ENCODE data around the gene HOXB2.

DNA sequence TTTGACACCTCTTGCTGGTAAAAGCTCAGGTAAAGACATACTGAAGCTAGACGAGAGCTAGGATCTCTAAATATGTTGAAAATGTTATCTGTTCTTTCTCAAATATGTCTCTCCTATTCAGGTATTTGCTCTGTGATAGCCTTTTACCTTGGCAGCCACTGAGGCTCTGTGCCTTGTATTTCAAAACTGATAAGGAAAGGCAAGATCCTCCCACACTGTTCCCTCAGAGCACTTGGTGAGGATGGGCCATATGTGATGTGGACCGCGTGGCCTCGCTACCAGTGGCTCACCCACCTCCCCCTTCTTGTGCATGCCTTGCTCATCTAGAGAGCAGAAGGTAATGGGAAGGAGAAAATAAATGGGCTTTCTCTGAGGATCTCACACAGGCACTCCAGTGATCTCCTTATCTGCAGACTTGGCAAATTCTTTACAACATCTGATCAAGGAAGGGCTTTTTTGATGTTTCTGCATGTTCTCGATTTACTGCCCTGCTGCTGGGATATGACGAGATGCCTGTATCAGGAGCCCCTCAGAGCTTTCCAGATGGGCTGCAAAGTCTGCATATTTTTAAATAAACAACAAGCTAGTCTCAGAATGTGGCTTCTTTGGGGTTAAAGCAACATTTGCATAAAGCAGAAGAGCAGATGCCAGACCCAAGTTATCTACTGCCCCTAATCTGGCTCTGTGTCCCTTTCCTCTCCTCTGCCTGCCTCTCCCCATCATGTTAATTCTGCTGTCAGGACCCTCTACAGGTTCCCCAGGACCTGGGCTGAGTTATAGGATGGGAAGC is 31.0 kb downstream of the HOXB2 start:
- TF ChIP-seq JUN (CRISPR knock-in tag; IDR thresholded peaks at IDR 0.05) (no peak), MXD4 (CRISPR knock-in tag; IDR thresholded peaks at IDR 0.05; ENCODE audit: borderline replicate concordance) (no peak), ZBTB21 (CRISPR knock-in tag; IDR thresholded peaks at IDR 0.05; ENCODE audit: borderline replicate concordance) (no peak), ELF4 (CRISPR knock-in tag; IDR thresholded peaks at IDR 0.05; ENCODE audit: low read depth) (no peak)
- TF ChIP-seq, protein P1, sequence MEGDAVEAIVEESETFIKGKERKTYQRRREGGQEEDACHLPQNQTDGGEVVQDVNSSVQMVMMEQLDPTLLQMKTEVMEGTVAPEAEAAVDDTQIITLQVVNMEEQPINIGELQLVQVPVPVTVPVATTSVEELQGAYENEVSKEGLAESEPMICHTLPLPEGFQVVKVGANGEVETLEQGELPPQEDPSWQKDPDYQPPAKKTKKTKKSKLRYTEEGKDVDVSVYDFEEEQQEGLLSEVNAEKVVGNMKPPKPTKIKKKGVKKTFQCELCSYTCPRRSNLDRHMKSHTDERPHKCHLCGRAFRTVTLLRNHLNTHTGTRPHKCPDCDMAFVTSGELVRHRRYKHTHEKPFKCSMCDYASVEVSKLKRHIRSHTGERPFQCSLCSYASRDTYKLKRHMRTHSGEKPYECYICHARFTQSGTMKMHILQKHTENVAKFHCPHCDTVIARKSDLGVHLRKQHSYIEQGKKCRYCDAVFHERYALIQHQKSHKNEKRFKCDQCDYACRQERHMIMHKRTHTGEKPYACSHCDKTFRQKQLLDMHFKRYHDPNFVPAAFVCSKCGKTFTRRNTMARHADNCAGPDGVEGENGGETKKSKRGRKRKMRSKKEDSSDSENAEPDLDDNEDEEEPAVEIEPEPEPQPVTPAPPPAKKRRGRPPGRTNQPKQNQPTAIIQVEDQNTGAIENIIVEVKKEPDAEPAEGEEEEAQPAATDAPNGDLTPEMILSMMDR (IDR thresholded peaks at IDR 0.05): no peak
- TF ChIP-seq, protein P2, sequence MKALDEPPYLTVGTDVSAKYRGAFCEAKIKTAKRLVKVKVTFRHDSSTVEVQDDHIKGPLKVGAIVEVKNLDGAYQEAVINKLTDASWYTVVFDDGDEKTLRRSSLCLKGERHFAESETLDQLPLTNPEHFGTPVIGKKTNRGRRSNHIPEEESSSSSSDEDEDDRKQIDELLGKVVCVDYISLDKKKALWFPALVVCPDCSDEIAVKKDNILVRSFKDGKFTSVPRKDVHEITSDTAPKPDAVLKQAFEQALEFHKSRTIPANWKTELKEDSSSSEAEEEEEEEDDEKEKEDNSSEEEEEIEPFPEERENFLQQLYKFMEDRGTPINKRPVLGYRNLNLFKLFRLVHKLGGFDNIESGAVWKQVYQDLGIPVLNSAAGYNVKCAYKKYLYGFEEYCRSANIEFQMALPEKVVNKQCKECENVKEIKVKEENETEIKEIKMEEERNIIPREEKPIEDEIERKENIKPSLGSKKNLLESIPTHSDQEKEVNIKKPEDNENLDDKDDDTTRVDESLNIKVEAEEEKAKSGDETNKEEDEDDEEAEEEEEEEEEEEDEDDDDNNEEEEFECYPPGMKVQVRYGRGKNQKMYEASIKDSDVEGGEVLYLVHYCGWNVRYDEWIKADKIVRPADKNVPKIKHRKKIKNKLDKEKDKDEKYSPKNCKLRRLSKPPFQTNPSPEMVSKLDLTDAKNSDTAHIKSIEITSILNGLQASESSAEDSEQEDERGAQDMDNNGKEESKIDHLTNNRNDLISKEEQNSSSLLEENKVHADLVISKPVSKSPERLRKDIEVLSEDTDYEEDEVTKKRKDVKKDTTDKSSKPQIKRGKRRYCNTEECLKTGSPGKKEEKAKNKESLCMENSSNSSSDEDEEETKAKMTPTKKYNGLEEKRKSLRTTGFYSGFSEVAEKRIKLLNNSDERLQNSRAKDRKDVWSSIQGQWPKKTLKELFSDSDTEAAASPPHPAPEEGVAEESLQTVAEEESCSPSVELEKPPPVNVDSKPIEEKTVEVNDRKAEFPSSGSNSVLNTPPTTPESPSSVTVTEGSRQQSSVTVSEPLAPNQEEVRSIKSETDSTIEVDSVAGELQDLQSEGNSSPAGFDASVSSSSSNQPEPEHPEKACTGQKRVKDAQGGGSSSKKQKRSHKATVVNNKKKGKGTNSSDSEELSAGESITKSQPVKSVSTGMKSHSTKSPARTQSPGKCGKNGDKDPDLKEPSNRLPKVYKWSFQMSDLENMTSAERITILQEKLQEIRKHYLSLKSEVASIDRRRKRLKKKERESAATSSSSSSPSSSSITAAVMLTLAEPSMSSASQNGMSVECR (CRISPR knock-in tag; IDR thresholded peaks at IDR 0.05; ENCODE audit: borderline replicate concordance): no peak
- TF ChIP-seq, protein P3, sequence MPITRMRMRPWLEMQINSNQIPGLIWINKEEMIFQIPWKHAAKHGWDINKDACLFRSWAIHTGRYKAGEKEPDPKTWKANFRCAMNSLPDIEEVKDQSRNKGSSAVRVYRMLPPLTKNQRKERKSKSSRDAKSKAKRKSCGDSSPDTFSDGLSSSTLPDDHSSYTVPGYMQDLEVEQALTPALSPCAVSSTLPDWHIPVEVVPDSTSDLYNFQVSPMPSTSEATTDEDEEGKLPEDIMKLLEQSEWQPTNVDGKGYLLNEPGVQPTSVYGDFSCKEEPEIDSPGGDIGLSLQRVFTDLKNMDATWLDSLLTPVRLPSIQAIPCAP (CRISPR knock-in tag; IDR thresholded peaks at IDR 0.05): no peak

All from WTC11 (cell line).